ENCODE measurements around the gene DBH.

DBH gene

DNA sequence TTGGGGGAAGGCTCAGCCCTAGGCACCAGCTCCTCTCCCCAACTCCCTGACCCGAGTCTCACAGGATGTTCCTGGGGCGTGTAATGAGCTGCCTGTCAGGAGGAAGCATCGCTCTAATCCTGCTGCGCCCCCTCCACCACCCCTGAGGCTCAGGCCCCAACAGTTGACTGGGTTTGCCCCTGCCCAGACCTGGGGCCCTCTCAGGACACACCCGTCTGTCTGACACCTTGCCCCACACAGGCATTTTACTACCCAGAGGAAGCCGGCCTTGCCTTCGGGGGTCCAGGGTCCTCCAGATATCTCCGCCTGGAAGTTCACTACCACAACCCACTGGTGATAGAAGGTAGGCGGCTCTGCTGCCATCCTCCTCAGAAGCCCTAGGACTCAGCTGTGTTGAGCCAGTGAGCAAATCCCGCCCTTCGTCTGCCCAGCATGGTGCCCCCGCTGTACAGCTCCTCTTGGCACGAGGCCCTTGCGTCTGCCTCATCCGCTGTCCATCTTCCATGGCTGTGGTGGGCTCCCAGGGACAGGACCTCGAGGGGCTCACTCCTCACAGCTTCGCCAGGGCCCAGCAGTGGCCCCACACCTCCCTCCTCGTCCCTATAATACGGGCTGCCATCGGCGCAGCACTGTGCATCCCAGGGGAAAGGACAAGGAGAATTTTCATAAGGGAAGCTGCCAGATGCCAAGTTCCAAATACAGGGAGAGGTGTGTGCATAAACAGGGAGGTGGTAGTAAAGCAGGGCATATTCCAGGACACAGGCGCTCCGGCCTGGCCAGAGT, 8.0 kb downstream of the DBH start:
- no peak for DNase-seq (ENCODE audit: low spot score)

DNA sequence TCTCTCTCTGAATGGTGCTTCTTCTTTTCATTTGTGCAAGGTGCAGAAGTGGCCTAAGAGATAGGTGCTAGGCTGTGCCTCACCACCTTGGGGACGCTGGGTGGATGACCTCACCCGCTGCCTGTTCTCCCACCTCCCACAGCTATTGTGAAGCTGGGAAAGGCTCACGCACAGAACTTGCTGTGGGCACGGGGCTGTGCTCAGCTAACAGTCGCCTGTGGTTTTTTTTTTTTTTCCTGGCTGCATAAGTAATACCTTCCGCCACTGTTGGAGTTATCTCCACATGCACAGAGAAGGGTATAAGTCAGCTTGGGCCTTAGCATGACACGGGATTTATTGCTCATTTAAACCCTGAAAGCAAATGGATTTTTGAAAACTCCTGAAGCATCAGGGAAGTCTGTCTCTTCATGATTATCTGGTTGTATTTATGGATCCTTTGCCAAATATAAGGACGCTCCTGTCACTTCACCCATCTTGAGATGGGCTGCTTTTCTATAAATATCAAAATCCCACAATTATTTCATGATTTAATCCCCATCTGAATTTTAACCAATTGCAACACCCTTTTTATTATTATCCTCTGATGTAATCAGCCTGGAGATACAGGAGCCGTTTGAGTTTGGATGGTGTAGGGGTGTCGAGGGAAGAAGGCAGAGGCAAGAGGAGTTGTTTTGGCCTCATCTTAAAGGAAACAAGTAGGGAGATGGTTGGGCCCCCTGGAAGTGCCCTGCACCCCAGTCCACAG, 9.0 kb downstream of the DBH start:
- no peak for DNase-seq (ENCODE audit: low spot score)

DNA sequence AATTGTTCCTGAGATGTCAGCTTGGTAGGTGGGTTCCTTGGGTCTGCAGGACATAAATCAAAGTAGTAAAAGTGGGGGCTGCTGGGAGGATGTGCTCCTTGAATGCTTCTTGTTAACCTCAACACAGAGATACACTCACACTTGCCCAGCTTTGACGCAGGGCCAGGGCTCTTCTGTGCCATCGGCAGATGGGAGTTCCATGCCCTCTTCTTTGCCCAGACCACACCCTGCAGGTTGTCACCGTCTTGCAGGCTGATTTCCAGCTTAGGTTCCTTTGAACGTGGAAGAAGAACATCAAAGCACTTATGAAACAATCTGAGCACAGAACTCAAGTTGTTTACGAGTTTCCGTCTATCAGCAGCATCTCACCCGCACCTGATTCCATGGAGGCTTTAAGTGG, 11.0 kb downstream of the DBH start:
- no peak for DNase-seq (ENCODE audit: low spot score)

DNA sequence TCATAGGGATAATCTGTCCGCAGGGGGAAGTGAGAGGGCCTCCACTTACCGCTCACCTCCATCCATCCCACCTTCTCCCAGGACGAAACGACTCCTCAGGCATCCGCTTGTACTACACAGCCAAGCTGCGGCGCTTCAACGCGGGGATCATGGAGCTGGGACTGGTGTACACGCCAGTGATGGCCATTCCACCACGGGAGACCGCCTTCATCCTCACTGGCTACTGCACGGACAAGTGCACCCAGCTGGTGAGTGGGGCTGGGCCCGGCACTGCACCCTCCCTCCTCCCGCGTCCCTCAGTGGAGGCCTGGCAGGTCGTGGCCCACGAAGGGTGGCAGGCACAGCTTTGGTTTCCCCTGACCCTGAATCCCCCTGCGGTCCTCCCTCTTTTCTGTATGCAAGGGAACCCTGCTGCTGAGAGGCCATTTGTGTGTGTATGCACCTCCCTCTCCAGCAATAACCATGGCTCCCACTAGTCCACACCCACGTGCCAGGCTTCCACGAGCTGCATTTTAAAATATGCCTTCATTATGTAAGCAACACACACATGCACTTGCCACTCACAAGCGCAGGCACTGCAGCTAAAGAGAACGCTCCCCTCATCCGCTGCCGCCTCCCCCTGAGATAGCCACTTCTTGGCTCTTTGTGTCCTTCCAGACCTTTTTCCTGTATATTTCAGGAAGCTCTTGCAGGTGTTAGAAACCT, 11.8 kb downstream of the DBH start:
- no peak for DNase-seq (ENCODE audit: low spot score)

DNA sequence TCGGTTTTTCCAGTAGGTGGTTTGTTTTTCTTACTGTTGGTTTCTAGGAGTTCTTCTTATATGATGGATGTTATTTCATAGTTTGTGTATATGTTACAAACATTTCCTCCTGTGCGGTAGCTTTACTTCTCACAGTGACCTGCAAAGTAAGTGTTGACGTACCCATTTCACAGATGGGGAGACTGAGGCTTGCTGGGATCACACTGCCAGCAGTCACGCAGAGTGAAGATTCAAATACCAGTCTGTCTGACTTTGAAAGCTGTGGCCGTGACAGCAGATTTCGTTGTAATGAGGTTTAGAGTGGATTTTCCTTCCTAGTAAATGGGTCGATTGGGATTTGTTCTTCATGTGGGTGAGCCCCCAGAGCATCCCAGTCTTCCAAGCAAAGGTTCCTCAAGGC, 13.0 kb downstream of the DBH start:
- DNase-seq (ENCODE audit: low spot score) = no peak

DNA sequence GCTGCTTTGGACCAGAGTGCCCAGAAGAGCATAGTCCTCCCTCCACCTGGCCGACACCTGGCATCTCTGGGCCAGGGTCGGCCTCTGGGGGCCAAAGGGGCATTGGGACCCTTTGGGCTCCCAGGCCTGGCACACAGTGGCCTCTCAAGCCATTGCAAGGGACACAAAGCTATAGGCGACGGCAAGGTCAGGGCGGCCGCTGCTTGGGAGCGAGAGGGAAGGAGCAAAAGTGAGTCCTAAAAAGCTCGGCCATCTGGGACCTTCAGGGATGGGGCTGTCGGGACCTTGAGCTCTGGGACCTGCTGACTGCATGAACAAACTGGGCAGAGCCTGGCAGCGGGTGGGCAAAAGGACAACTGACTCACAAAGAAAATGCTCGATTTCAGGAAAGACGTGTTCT, 13.9 kb downstream of the DBH start:
- no peak for DNase-seq (ENCODE audit: low spot score)

DNA sequence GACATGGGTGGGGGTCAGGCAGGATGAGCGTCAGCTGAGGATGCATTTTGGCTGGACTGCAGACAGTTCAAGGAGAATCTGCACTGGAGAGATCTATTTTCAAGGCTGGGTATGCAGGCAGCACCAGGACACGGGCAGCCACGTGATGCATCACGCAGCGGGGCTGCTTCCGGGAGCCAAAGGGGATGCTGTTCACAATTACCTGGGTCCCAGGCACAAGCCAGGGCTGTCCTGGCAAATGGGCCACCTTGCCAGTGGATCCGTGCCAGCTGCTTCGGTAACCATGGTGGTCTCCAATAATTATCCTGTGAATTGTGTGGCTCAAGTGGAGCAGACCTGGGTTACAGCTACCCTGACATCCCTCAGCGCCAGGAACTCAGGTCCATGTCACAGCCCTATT, 17.5 kb downstream of the DBH start:
- no peak for DNase-seq (ENCODE audit: low spot score)

DNA sequence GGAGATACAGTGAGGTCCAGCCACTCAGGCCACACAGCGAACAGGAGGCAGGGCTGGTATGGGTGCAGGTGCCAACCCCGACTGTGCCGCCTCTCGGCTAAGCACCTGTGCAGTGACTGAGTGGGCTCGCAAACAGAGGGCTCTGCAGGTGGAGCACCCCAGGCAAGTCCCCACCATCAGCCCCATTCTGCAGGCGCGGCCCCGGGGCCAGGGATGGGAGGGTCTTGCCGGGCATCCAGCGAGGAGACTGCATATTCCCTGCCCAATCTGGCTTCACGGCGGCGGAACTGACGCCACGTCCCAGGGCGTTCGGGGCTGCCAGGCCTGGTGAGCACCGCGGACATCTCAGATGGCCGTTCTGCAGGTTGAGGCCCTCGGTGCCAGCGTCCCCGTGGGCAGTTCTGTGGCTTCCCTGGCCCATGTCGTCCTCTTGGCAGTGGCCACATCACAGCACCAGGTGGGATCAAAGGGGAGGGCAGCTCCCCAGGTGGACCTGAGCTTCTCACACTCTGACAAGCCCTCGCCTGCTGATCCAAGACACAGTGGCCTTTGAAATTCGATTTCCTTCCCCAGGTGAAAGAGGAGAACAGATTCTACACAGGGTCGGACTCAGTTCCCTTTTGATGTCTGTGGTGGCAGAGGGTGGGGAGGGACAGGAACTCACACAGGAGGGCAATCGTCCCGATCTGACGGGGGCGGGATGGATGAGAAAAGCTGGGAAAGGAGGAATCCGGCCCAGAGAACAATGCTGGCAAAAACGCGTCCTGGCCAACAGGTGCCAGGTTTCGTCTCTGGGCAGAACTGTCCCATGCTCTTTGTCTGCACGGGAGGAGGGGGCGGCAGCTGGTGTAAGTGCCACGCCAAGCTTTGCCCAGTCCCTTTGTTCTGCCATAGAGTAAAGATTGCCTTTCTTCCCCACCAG, 18.8 kb downstream of the DBH start:
- DNase-seq (ENCODE audit: low spot score) = no peak

DNA sequence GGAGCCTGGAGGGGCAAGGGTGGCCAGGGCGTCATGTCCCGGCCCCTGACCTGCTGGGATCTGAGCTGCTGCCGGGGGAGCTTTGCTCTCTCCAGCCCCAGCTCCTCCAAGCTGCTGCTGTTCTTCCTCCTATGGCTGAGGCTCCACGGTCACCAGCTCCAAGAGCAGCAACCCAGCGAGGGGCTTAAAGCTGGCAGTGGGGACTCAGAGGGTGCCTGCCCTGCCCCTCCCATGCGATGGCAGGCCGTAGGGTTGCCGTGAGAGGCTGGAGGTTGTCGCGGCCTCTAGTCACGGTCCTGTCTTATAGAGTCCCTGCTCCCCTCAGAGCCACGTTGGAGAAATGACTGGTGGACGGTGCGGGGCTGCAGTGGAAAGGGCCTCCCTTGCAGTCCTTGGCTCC, 19.5 kb downstream of the DBH start:
- no peak for DNase-seq (ENCODE audit: low spot score)

DNA sequence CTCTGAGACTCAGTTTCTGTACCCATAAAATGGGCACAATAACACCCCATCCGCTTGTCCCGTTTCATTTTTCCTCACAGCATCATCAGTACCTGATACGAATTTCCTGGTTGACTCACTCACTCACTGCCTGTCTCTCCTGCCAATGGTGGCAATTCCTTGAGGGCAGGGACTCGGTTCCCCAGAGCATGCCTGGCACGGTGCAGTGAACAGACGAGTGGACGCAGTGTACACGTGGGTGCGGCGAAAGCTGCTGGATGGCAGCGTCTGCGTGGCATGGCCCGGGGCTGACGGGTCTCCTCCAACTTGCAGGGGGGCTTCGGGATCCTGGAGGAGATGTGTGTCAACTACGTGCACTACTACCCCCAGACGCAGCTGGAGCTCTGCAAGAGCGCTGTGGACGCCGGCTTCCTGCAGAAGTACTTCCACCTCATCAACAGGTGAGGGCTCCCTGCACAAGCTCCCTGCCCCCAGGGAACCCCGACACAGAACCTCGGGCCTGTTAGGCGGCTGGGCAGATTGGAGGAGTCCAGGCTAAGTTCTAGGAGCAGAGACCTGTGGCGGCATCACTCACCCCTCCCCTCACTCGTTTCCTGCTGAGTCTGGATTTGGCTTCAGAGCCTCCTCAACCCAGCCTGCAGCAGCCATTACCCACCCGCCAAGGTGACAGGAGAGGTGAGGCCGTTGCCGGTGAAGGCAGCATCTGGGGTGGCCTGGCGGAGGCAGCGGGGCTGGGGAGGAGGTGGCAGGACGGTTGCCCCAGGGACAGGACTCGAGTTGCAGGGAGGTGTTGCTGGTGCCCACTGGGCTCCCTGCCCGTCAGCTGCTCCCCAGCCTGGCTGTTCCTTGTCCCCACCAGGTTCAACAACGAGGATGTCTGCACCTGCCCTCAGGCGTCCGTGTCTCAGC, 20.3 kb downstream of the DBH start:
- DNase-seq (ENCODE audit: low spot score) = no peak

DNA sequence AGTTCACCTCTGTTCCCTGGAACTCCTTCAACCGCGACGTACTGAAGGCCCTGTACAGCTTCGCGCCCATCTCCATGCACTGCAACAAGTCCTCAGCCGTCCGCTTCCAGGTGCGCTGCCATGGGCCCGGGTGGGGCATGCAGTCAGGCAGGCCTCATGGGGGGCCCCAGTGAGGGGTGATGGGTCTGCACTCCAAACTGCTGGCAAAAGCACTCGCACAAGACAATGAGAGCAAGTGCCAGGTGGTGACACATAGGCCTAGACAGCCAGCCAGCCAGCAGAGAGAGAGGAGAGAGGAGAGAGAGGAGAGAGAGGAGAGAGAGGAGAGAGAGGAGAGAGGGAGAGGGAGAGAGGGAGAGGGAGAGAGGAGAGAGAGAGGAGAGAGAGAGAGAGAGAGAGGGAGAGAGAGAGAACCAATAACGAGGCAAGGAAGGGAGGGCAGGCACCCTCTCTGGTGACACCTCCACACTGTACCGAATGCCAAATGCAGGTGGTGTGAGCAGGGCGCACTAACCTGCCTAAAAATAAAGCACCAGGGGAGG, 21.0 kb downstream of the DBH start:
- no peak for DNase-seq (ENCODE audit: low spot score)

DNA sequence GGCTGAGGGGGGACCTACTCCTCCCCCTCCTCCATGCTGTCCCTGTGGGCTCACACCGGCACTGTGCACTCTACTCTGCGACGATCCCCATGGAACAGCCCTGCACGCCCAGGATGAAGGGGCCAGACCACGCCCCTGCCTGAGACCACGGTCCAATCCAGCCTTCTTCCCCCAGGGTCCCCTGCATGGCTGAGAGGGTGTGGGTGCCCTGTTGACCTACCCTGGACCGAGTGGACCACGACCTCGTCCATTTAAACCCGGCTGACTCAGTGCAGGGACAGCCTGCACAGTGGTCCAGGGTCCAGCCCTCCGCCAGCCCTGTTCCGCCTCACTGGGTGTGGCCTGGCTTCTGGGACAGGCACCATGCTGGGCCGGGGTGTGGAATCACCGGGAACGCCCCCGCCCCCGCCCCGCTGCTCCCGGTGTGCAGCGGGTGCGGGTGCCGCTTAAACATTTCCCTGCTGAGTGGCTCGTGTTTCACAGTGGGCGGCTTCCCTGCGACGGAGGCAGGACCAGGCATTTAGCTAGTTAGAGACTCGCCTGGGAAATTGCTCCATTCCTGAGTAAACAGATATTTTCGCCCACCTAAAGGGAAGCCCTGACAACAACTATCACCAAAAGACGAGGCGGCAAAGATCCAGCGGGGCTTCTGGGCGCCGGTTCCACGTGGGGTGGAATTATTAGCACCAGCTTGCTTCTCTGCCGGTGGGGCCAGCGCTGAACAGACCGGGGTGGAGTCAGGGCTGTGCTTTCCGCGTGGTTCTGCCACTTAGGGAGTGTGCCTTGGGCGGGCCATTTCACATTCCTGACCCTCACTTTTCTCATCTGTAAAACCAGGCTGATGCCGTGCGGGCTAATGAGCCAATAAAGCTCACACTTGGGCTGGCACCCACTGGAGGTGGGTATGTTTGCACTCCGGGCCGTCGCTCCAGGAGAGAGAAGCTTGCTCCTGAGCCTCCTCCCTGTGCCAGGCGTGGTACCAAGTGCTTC, 22.6 kb downstream of the DBH start:
- peak; percentile 71 for DNase-seq (ENCODE audit: low spot score)

DNA sequence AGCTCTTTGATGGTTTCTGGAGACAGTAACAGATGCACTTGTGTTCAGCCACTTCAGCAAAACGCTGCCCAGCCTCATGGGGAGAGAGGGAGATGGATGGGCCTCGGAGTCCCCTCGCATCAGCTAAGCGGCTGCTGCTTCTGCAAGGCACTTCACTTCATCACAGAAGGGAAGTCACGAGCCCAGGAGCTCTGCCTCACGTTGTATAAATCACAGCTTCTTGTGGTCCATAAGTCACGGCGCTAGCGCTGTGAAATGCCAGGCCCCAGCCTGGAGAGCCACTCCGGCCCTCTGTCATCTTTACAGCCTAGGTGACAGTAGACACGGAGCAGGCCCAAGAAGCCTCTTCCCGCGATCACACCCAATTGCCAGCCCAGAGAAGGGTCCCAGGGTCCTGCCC, 23.4 kb downstream of the DBH start:
- no peak for DNase-seq (ENCODE audit: low spot score)

DNA sequence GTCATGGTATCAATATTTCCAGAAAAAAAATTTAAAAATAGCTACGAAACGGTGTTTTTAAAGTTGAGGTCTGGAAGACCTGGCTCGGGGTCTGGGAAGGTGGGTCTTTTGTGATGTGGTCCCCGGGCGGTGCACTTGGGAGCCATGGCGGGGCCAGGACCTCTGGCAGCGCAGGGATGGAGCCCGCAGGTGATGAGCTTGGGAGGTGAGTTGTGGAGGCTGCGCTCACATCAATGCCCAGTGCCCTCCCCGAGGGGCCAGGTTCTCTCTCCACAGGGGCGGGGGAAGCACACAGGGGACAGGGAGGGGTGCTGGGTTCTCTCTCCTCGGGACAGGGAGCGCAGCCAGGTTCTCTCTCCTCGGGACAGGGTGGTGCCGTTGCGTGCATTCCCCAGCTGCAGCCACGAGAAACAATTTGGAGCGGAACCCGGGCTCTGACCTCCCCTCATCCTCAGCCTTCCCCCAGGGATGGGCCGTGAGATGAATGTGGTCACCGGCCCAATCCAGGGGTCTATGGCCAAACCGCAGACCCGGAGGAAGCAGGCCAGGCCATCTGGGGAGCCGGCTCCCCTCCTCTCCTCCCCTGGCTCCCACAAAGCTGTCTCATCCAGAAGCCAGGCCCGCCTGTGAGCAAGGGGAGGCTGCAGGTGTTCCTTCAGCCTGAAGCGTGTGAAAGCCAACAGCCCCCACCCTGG, 25.8 kb downstream of the DBH start:
- DNase-seq (ENCODE audit: low spot score) = no peak

DNA sequence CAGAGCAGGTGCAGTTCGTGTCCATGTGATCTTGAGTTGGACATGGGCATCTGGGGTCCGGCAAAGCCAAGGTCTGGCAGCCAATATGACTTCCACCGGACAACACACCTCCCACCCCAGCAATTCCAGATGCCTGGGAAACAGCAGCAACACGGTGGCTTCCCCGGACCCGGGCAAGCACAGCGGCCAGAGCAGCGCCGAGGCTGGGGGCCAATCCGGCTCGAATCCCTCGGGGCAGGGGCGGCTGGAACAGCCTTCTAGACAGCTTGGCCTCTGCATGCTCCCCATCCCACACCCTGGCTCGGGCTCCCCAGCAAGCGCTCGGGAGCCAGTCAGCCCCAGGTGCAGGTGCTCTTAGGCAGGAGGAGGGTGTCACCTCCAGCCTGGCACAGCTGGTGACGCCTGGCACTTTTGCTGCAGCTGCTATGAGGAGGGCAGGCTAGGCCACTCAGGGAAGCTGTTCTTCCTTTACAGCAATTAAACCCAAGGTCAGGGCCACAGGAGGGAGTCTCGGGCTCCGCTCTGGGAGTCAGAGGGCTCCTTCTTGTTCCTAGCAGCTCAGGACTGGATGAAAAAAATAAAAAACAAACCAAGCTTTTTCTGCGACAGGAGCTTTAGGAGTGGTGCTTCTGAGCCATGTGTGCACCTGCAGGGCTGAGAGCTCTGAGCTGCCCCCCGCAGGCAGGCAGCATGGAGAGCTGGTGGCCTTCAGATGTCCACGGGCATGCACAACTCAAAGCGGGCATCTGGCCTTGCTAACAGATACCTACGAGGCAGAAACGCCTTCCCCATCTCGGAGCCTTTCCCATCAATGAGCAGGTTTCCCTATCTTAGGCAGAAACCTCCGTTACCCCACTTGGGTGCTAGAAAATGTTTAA, 28.2 kb downstream of the DBH start:
- DNase-seq (ENCODE audit: low spot score) = no peak

DNA sequence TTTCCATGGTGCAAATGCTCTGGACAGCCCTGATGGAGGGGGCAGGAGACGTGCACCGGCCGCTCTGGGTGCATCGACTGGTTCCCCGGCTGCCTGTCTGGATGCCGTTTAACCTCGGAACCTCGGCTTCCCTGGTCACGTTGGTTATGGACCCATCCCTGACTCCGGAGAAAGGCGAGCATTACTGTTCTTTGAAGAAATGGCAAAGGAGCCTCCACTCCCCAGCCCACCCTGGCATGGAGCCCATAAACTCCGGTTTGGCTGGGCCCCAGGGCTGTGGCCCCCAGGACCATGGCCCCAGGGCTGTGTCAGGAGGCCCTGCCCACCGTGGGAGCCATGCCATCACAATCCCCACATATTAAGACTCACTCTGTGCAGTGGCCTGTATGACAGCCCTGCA, 28.9 kb downstream of the DBH start:
- DNase-seq (ENCODE audit: low spot score) = no peak

DNA sequence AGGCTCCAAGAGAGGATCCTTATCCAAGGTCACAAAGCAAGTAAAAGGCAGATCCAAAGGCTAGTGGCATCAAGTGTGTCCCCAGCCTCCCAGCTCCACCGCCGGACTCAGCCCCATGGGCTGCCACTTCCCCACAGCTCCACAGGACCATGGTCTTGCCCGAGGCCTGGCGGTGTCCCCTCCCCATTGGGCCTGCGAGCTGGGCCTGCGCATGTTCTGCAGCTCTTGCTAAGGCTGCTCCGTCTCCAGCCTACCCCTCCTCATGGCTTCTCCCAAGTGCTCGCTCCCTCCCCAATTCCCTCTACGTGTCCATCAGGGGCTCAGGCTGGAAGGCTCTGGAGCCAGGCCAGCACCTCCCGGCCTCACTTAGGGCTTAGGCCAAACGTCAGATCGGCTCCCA, 29.4 kb downstream of the DBH start:
- DNase-seq (ENCODE audit: low spot score) = no peak

DNA sequence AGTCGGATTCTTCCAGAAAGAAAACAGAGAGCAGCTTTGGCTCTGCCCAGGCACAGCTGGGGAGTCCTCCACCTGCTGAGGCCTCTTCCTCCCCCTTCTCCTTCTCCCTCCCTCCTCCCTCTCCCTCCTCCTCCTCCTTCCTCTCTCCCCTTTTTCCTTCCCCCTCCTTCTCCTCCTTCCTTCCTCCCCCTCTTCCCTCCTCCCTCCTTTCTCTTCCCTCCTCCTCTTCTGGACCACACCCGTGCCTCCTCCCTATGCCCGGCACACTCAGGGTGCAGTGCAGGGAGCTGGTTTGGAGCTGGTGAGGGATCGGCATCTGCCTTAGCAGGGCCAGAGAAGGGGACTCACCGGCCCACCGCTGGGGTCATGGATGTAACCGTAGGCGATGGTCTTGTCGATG, 30.2 kb downstream of the DBH start:
- no peak for DNase-seq (ENCODE audit: low spot score)
